GM12878 (cell line): ENCODE data around the gene TMEM266. TPM values are rescaled to one million over a fixed set of nuclear protein-coding genes. Genes with fewer than 3 reads are reported as not detected.

Source experiments
- ATAC-seq: fragments of 200-7000 bp; cut with Tn5 transposase; 3 replicates; pipeline ENCODE4 v1.9.1; 2020; ENCODE audit warnings: mild to moderate bottlenecking, moderate library complexity
- BruUV-seq: library from RNA; stranded (reverse); fragments of 400-500 nt; replicated peaks from 2 replicates; lab custom pipeline; 2021; lab: Mats Ljungman, UMichigan
- CTCF ChIA-PET: fragments of 300-600 bp; sonication (Branson Sonifier 250); formaldehyde crosslinking; extraction: SDS; loops from one replicate; lab custom pipeline; 2021; ENCODE audit warnings: inconsistent platforms; lab: Yijun Ruan, JAX
- POLR2A ChIA-PET: fragments of 350-600 bp; formaldehyde crosslinking; extraction: SDS; loops from one replicate; lab custom pipeline; 2021; ENCODE audit warnings: inconsistent platforms; lab: Charles Lee
- RAD21 ChIA-PET: fragments of 300-600 bp; sonication (Branson Sonifier 250); formaldehyde crosslinking; loops from one replicate; lab custom pipeline; 2023; ENCODE audit warnings: antibody characterized with exemption; ENCODE audit not compliant: unreplicated experiment; lab: Charles Lee
- SMC1A ChIA-PET: fragments of 300-600 bp; sonication (Branson Sonifier 250); formaldehyde crosslinking; loops from one replicate; lab custom pipeline; 2023; ENCODE audit not compliant: unreplicated experiment, uncharacterized antibody; lab: Charles Lee
- DNase-seq: peaks from one replicate; pipeline ENCODE4 v3.0.0-alpha.2; 2011; ENCODE audit warnings: low read depth, low spot score
- FAIRE-seq: peaks from 3 replicates; lab custom pipeline; 2011; peaks lifted over from hg19 to GRCh38; lab: Jason Lieb, UNC
- H2AFZ ChIP-seq: 2 replicates; pipeline ENCODE4 v1.6.0; 2011; ENCODE audit warnings: low read depth, low read length, control low read depth; ENCODE audit not compliant: control insufficient read depth
- H3K27ac ChIP-seq: 2 replicates; pipeline ENCODE4 v1.5.1; 2011; ENCODE audit warnings: control low read depth; ENCODE audit not compliant: control insufficient read depth, insufficient read depth
- H3K27me3 ChIP-seq, 2 experiments: replicated peaks in 1 of 2; 2 replicates each; pipeline versions ENCODE4 v1.6.0 to v1.6.1; 2011; ENCODE audit warnings: low read length in 1 of 2; ENCODE audit not compliant: control insufficient read depth in 2 of 2, insufficient read depth in 2 of 2
- H3K36me3 ChIP-seq, 2 experiments: 2 replicates each; pipeline ENCODE4 v1.5.1; 2011; ENCODE audit warnings: low read length in 1 of 2; ENCODE audit not compliant: control insufficient read depth in 2 of 2, insufficient read depth in 2 of 2
- H3K4me1 ChIP-seq: 2 replicates; pipeline ENCODE4 v1.6.1; 2011; ENCODE audit warnings: mild to moderate bottlenecking, low read length, moderate library complexity, mixed read lengths; ENCODE audit not compliant: control insufficient read depth, insufficient read depth
- H3K4me2 ChIP-seq: 2 replicates; pipeline ENCODE4 v1.6.0; 2011; ENCODE audit warnings: control low read depth; ENCODE audit not compliant: control insufficient read depth, insufficient read depth
- H3K4me3 ChIP-seq: fragments of 200-600 bp; sonication (generic); 2 replicates; pipeline ENCODE4 v1.5.1; 2016
- H3K79me2 ChIP-seq: 2 replicates; pipeline ENCODE4 v1.6.0; 2011; ENCODE audit warnings: low read length; ENCODE audit not compliant: control insufficient read depth, insufficient read depth
- H3K9ac ChIP-seq: 2 replicates; pipeline ENCODE4 v1.8.0; 2011; ENCODE audit warnings: low read length, control low read depth, mixed read lengths; ENCODE audit not compliant: control insufficient read depth, insufficient read depth
- H3K9me3 ChIP-seq: replicated peaks from 3 replicates; pipeline ENCODE4 v1.5.1; 2011; ENCODE audit warnings: mild to moderate bottlenecking, low read length; ENCODE audit not compliant: control insufficient read depth, insufficient read depth
- H4K20me1 ChIP-seq: 2 replicates; pipeline ENCODE4 v1.6.0; 2011; ENCODE audit not compliant: control insufficient read depth, insufficient read depth
- BCL11A ChIP-seq: IDR thresholded peaks from 2 replicates; pipeline ENCODE4 v1.6.1; 2011; ENCODE audit warnings: low read depth, low read length
- CBFB ChIP-seq: IDR thresholded peaks from 2 replicates; pipeline ENCODE4 v1.6.1; 2016; ENCODE audit warnings: antibody characterized with exemption, low read depth
- ETV6 ChIP-seq, 2 experiments: fragments of 450-650 bp in 1 of 2; IDR thresholded peaks in 1 of 2; conservative IDR thresholded peaks in 1 of 2; 2 replicates each; pipeline ENCODE4 v1.6.1; 2014; ENCODE audit warnings: antibody characterized with exemption in 1 of 2, borderline replicate concordance in 1 of 2, low read depth in 1 of 2, mild to moderate bottlenecking in 1 of 2, moderate library complexity in 1 of 2
- FOS ChIP-seq: IDR thresholded peaks from 3 replicates; pipeline ENCODE4 v1.6.1; 2011; ENCODE audit warnings: borderline replicate concordance; ENCODE audit not compliant: insufficient read length; ENCODE audit errors: extremely low read depth
- IKZF2 ChIP-seq, 2 experiments: fragments of 450-650 bp; IDR thresholded peaks; 2 replicates each; pipeline ENCODE4 v1.6.1; 2017; ENCODE audit warnings: mild to moderate bottlenecking in 2 of 2, moderate library complexity in 2 of 2
- MEF2A ChIP-seq: IDR thresholded peaks from 2 replicates; pipeline ENCODE4 v1.6.1; 2011; ENCODE audit warnings: low read depth, mild to moderate bottlenecking, low read length, moderate library complexity; ENCODE audit not compliant: insufficient read depth
- MEF2B ChIP-seq: fragments of 450-650 bp; IDR thresholded peaks from 2 replicates; pipeline ENCODE4 v1.6.1; 2018; ENCODE audit warnings: mild to moderate bottlenecking, moderate library complexity; ENCODE audit not compliant: partially characterized antibody, poor library complexity, severe bottlenecking
- MXI1 ChIP-seq: fragments of 150-350 bp; IDR thresholded peaks from 2 replicates; pipeline ENCODE4 v1.6.1; 2011; ENCODE audit warnings: low read depth, mild to moderate bottlenecking, inconsistent platforms, low read length, improper control_type of control experiment
- NFYB ChIP-seq: IDR thresholded peaks from 2 replicates; pipeline ENCODE4 v1.6.1; 2011; ENCODE audit warnings: low read depth, mild to moderate bottlenecking, low read length, improper control_type of control experiment, moderate library complexity; ENCODE audit not compliant: insufficient read depth
- NRF1 ChIP-seq: conservative IDR thresholded peaks from 2 replicates; pipeline ENCODE4 v1.6.1; 2011; ENCODE audit warnings: mild to moderate bottlenecking, low read depth, low read length, improper control_type of control experiment
- SMAD1 ChIP-seq: fragments of 450-650 bp; IDR thresholded peaks from 2 replicates; pipeline ENCODE4 v1.6.1; 2018; ENCODE audit warnings: mild to moderate bottlenecking, low read depth; ENCODE audit not compliant: partially characterized antibody
- TARDBP ChIP-seq: IDR thresholded peaks from 2 replicates; pipeline ENCODE4 v1.6.1; 2016; ENCODE audit warnings: borderline replicate concordance
- WRNIP1 ChIP-seq: IDR thresholded peaks from 2 replicates; pipeline ENCODE4 v1.6.1; 2011; ENCODE audit warnings: low read depth, low read length, improper control_type of control experiment, borderline replicate concordance
- ZNF384 ChIP-seq: IDR thresholded peaks from 2 replicates; pipeline ENCODE4 v1.6.1; 2012; ENCODE audit warnings: low read depth, mild to moderate bottlenecking, low read length, improper control_type of control experiment, borderline replicate concordance
- WGBS: methylation state at CpG from one replicate; pipeline ENCODE4 v1.1.6; 2016; ENCODE audit warnings: low lambda C conversion rate; ENCODE audit not compliant: insufficient replicate concordance, insufficient coverage; ENCODE audit errors: missing lambda C conversion rate; 5-methylcytosine and 5-hydroxymethylcytosine counted together
- in situ Hi-C: fragments of 300-500 bp; cut with MboI; formaldehyde crosslinking; loops from 9 replicates; pipeline ENCODE4 v1.14.3; 2018; ENCODE audit warnings: mixed read lengths
- intact Hi-C: fragments of 100-400 bp; cut with micrococcal nuclease; formaldehyde crosslinking; loops from one replicate; pipeline ENCODE4 v1.14.2; 2022; ENCODE audit not compliant: unreplicated experiment
- polyA plus RNA-seq, 11 experiments: library from polyadenylated mRNA; depleted of rRNA in 4 of 11; unstranded in 6 of 11; stranded (reverse) in 5 of 11; fragments of >200 nt; fragmentation: Nextera tagmentation in 4 of 11; fragmentation: Illumina TruSeq in 1 of 11; extraction: Ambion mirVana in 4 of 11; extraction: Trizol in 1 of 11; gene quantifications; 1 replicate in 1 of 11; 2 replicates in 10 of 11; pipeline versions ENCODE4 v1.2.1 to v1.2.3, GENCODE V29; 2011 to 2016; ENCODE audit warnings: inconsistent platforms in 2 of 11, missing spikeins in 2 of 11, low read depth in 1 of 11
- total RNA-seq, 4 experiments: library from RNA; depleted of rRNA in 3 of 4; stranded (reverse); fragments of >200 nt in 3 of 4; fragmentation: Illumina TruSeq in 1 of 4; extraction: Trizol in 1 of 4; gene quantifications; 2 replicates each; pipeline versions ENCODE4 v1.2.1 to v1.2.3, GENCODE V29; 2013 to 2021
- TF ChIP-seq, protein P1 (sequence below): IDR thresholded peaks from 2 replicates; pipeline ENCODE4 v1.6.1; 2011; ENCODE audit warnings: low read depth, low read length, improper control_type of control experiment, borderline replicate concordance
- TF ChIP-seq, protein P2 (sequence below): fragments of 450-650 bp; IDR thresholded peaks from 2 replicates; pipeline ENCODE4 v1.6.1; 2016; ENCODE audit warnings: mild to moderate bottlenecking, moderate library complexity, borderline replicate concordance
- TF ChIP-seq, protein P3 (sequence below): IDR thresholded peaks from 2 replicates; pipeline ENCODE4 v1.6.1; 2011; ENCODE audit warnings: borderline replicate concordance, low read depth, mild to moderate bottlenecking, moderate library complexity, low read length; ENCODE audit not compliant: insufficient read depth, poor library complexity, severe bottlenecking

Gene TMEM266
- total and polyA plus RNA-seq, 10 of the 15 experiments (the other 5 are each of a cell fraction or from before 2014, with no cell fraction given), result 0.11 to 0.70 (median 0.39) TPM

GRCh38 chr15:76038512-76038911 is 21.3 kb upstream of the TMEM266 start:
- 24% methylated on average over 1 of the region's 1 CpG for WGBS
- BruUV-seq, result no TSS peak
- no peak overlapping the region for H3K4me3 ChIP-seq
- no peak for FAIRE-seq
- no peaks in the 10 kb centered on the region for H3K79me2 ChIP-seq
- no peak overlapping the region for H2AFZ ChIP-seq
- in situ Hi-C loops, result no loop called here
- ATAC-seq, result no peak
- no peaks in the 10 kb centered on the region for H3K36me3 ChIP-seq
- H4K20me1 ChIP-seq, result no peaks in the 10 kb centered on the region
- no peak overlapping the region for H3K27ac ChIP-seq
- no peak for DNase-seq
- RAD21 ChIA-PET, result no interaction called here
- H3K27me3 ChIP-seq, result no peaks in the 10 kb centered on the region
- POLR2A ChIA-PET, result no interaction called here
- H3K9ac ChIP-seq, result no peak overlapping the region
- intact Hi-C loops, result no loop called here
- CTCF ChIA-PET, result no interaction called here
- TF ChIP-seq ETV6 (conservative IDR thresholded peaks at IDR 0.05 in 1 of 2, IDR thresholded peaks at IDR 0.05 in 1 of 2; ENCODE audit: borderline replicate concordance in 1 of 2, low read depth in 1 of 2) (no peak), BCL11A (no peak), SMAD1 (no peak), CBFB (no peak), MXI1 (no peak), TARDBP (no peak), IKZF2 (IDR thresholded peaks at IDR 0.05) (no peak), FOS (no peak), WRNIP1 (no peak), NRF1 (no peak), ZNF384 (no peak), NFYB (no peak), MEF2B (no peak), MEF2A (no peak)
- TF ChIP-seq, protein P1, sequence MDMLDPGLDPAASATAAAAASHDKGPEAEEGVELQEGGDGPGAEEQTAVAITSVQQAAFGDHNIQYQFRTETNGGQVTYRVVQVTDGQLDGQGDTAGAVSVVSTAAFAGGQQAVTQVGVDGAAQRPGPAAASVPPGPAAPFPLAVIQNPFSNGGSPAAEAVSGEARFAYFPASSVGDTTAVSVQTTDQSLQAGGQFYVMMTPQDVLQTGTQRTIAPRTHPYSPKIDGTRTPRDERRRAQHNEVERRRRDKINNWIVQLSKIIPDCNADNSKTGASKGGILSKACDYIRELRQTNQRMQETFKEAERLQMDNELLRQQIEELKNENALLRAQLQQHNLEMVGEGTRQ, result no peak
- TF ChIP-seq, protein P2, sequence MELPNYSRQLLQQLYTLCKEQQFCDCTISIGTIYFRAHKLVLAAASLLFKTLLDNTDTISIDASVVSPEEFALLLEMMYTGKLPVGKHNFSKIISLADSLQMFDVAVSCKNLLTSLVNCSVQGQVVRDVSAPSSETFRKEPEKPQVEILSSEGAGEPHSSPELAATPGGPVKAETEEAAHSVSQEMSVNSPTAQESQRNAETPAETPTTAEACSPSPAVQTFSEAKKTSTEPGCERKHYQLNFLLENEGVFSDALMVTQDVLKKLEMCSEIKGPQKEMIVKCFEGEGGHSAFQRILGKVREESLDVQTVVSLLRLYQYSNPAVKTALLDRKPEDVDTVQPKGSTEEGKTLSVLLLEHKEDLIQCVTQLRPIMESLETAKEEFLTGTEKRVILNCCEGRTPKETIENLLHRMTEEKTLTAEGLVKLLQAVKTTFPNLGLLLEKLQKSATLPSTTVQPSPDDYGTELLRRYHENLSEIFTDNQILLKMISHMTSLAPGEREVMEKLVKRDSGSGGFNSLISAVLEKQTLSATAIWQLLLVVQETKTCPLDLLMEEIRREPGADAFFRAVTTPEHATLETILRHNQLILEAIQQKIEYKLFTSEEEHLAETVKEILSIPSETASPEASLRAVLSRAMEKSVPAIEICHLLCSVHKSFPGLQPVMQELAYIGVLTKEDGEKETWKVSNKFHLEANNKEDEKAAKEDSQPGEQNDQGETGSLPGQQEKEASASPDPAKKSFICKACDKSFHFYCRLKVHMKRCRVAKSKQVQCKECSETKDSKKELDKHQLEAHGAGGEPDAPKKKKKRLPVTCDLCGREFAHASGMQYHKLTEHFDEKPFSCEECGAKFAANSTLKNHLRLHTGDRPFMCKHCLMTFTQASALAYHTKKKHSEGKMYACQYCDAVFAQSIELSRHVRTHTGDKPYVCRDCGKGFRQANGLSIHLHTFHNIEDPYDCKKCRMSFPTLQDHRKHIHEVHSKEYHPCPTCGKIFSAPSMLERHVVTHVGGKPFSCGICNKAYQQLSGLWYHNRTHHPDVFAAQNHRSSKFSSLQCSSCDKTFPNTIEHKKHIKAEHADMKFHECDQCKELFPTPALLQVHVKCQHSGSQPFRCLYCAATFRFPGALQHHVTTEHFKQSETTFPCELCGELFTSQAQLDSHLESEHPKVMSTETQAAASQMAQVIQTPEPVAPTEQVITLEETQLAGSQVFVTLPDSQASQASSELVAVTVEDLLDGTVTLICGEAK, result no peak
- TF ChIP-seq, protein P3, sequence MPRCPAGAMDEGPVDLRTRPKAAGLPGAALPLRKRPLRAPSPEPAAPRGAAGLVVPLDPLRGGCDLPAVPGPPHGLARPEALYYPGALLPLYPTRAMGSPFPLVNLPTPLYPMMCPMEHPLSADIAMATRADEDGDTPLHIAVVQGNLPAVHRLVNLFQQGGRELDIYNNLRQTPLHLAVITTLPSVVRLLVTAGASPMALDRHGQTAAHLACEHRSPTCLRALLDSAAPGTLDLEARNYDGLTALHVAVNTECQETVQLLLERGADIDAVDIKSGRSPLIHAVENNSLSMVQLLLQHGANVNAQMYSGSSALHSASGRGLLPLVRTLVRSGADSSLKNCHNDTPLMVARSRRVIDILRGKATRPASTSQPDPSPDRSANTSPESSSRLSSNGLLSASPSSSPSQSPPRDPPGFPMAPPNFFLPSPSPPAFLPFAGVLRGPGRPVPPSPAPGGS, result no peak
- H3K4me1 ChIP-seq, result no peaks in the 10 kb centered on the region
- no peaks in the 10 kb centered on the region; the same call in 2 of the 3 replicates for H3K9me3 ChIP-seq
- SMC1A ChIA-PET, result no interaction called here
- H3K4me2 ChIP-seq, result no peak overlapping the region
